Right ventricle myocardium superior (tissue), 1 donor: ENCODE measurements around the gene CCDC171. TPM values are rescaled to one million over a fixed set of nuclear protein-coding genes. Genes with fewer than 3 reads are reported as not detected.

Source experiments
- ATAC-seq: fragments of 200-7000 bp; cut with Tn5 transposase; one replicate; pipeline ENCODE4 v1.9.1; 2020; ENCODE audit warnings: mild to moderate bottlenecking; ENCODE audit not compliant: poor library complexity
- DNase-seq: peaks from one replicate; pipeline ENCODE4 v3.0.0-alpha.2; 2020
- intact Hi-C: fragments of 100-400 bp; cut with DNase I; formaldehyde crosslinking; loops from one replicate; pipeline ENCODE4 v1.11.2; 2022
- total RNA-seq: library from RNA; stranded (reverse); fragmentation: NEBNext Ultra II Directional; extraction: Animal tissue kit (Norgen Biotek cat#: 25700); gene quantifications from one replicate; pipeline ENCODE4 v1.2.1, GENCODE V29; 2021
- donor health status: DM: no; HTN: yes; CAD: no; lungs with severe emphysema.

The CCDC171 gene
- total RNA-seq, 1 donor from 2014 or later = 1.6 TPM

GRCh38 chr9:15935661-15936305, 382.9 kb downstream of the CCDC171 start:
- ATAC-seq (peak; percentile 55), DNase-seq (no peak)
- intact Hi-C loops = no loop called here

- ATAC-seq (peak; percentile 90), DNase-seq (no peak)
- intact Hi-C loops = no loop called here
Measured at GRCh38 chr9:15936306-15936921, 383.6 kb downstream of the CCDC171 start.

DNA sequence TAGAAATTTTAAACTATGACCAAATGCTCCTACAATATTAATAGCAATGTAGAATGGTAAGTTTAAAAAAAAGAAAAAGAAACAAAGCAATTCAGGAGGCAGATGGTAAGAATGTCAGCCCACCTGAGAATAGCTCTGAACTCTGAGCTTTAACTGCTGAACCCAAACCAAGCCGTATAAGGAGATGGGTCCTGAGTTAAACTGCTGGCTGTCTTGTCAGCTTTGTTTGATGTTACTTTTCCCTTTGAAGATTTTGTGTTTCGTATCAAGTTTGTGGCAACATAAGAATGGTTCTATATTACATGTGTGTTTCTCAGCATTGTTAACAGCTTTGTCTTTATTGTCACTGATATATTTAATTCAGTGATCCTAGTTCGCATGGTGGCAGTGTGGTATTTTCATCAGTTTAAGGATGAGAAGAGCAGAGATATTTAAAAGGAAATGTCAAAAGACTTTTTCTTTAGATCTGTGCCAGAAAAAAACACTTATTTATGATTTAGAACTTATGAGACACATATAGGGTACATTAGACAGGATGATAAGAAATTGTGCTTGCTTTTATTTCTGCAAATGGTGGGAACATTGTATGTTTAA, 390.1 kb downstream of the CCDC171 start:
- DNase-seq = no peak
- intact Hi-C loops = no loop called here
- ATAC-seq = no peak

- intact Hi-C loops = no loop called here
- ATAC-seq (no peak), DNase-seq (no peak)
Measured at GRCh38 chr9:15944341-15944740, 391.5 kb downstream of the CCDC171 start.

DNA sequence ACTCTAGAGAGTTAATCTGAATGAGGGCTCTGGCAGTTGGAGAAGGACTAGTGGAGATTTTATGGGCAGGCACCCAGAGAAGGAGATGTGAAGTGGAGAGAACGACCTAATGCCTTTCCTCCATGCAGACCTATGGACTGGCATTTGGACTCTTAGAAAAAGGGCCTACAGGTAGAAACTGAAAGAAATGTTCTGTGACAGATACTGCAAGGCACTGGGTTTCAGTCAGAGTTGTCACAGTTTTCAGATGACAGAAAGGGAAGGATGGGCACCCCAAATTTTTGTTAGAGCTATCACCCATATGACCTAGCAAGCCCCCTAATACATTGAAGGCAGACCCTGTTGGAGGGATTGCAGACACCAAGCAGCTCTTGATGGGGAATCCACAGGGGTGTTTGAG, 406.8 kb downstream of the CCDC171 start:
- intact Hi-C loops = no loop called here
- DNase-seq = no peak
- ATAC-seq = no peak

DNA sequence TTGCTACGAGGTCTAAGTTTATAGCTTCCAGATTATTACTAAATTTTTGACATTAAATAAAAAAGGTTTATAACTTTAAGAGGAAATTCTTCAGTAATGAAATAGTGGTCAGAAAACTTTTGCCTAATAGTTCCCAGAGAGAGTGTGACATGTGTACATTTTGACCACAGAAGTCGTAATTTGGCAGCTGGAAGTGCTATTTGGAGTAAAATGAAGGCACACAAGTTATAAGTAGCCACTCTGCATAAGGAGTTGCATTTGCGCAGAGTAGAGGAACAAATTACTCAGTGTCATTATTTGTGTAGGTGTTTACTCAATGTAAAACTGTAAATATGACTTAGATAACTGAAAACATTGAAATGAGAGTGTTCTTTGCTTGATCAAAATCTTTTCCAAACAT, 408.4 kb downstream of the CCDC171 start:
- DNase-seq (no peak), ATAC-seq (no peak)
- intact Hi-C loops = no loop called here

GRCh38 chr9:15965246-15965745, 412.5 kb downstream of the CCDC171 start:
- DNase-seq (no peak), ATAC-seq (no peak)
- intact Hi-C loops = no loop called here

- ATAC-seq = no peak
- intact Hi-C loops = no loop called here
Measured at GRCh38 chr9:15966471-15966870, 413.6 kb downstream of the CCDC171 start.

GRCh38 chr9:15967068-15967467, 414.2 kb downstream of the CCDC171 start:
- DNase-seq = no peak
- no peak for ATAC-seq
- intact Hi-C loops = no loop called here

More at GRCh38 chr9:15966471-15966870, 413.6 kb downstream of the CCDC171 start:
- DNase-seq = no peak

- ATAC-seq (no peak), DNase-seq (no peak)
- intact Hi-C loops = no loop called here
Measured at GRCh38 chr9:15972760-15973159, 419.9 kb downstream of the CCDC171 start.

DNA sequence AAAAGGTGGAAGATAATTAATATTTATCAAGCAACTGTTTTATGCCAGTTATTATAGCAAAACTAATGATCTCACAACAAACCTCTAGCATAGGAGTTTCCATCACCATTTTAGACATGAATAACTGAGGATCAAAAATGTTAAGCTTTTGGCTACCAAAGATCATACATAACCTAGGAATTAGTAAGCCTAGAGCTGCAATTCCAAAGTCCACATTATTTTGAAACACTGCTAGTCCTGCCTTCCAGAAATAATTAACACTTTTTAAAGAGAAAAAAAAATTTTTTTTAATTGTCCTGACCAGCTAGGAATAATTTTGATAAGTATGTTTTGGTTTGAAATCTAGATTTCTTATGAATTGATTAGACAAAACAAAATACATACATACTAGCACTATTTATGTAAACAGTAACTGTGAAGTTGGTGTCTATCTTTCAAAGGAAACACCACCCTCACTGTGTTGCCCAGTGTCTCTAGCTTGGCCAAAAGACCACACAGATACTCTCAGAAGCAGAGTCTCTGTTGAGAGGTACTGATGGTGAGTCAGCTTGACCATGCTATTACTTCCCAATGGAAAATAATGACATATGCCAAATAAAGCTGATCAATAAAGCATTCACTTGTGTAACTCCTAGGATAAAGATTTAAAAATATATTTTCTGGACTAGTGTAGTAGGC, 422.4 kb downstream of the CCDC171 start:
- ATAC-seq (no peak), DNase-seq (no peak)
- intact Hi-C loops = no loop called here

- intact Hi-C loops = no loop called here
- ATAC-seq (no peak), DNase-seq (no peak)
Measured at GRCh38 chr9:15977438-15977837, 424.6 kb downstream of the CCDC171 start.

- ATAC-seq = no peak
- no peak for DNase-seq
- intact Hi-C loops = no loop called here
Measured at GRCh38 chr9:15982182-15982581, 429.3 kb downstream of the CCDC171 start.

- no peak for DNase-seq
- intact Hi-C loops = no loop called here
Measured at GRCh38 chr9:15999422-16000339, 446.8 kb downstream of the CCDC171 start.

DNA sequence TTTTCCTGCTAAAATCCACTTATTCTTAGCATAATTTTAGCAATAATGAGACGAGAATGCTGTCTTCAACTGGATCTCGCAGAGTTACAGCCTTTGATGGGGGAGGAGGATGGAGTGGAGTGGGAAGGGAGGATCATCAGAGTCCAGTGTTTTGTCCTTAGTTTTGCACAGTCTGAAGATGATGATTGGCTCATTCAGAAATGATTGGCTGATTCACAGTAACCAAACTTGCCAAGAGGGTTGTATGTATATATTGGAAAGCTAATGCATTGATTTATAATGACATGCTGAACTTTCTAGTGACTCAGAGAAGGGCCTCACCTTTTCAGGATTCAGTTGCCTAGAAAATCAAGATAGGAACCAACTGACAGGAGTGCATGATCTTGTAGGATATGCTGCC, 448.0 kb downstream of the CCDC171 start:
- intact Hi-C loops = no loop called here
- ATAC-seq (no peak), DNase-seq (no peak)

More at GRCh38 chr9:15999422-16000339, 446.8 kb downstream of the CCDC171 start:
- peak; percentile 74 for ATAC-seq

DNA sequence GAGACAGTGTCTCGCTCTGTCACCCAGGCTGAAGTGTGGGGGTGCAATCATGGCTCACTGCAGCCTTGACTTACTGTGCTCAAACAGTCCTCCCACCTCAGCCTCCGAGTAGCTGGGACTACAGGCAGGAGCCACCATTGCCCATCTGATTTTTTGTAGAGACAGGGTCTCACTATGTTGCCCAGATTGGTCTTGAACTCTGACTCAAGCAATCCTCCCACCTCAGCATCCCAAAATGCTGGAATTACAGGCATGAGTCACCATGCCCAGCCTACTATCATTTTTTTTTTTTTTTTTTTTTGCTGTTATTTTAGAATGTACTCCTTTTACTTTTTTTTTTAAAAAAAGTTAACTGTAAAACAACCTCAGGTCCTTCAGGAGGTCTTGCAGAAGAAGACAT, 449.0 kb downstream of the CCDC171 start:
- DNase-seq = no peak
- intact Hi-C loops = no loop called here
- ATAC-seq = no peak

GRCh38 chr9:16002816-16003215, 450.0 kb downstream of the CCDC171 start:
- ATAC-seq (no peak), DNase-seq (no peak)
- intact Hi-C loops = no loop called here

- DNase-seq = no peak
- intact Hi-C loops = no loop called here
Measured at GRCh38 chr9:16003785-16004184, 450.9 kb downstream of the CCDC171 start.

DNA sequence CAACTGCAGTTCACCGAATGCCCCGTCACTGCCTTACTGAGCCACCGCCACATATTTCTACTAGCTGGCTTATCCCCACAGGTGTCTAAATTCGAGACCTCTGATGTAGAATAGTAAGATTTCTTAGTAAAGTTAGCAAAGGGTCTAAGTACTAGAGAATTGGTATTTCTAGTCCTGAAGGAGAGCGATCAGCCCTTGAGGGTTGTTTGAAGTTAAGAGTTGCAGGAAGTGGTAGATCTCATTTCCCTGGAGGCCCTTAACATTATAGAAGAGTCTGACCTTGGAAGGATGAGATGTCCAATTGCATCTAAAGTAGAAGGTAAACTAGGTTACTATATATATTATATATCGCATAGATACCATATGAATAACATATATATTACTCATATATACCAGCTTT, 451.8 kb downstream of the CCDC171 start:
- ATAC-seq (no peak), DNase-seq (no peak)
- intact Hi-C loops = no loop called here

More at GRCh38 chr9:16003785-16004184, 450.9 kb downstream of the CCDC171 start:
- no peak for ATAC-seq
